Psoas muscle (tissue), 8 donors: ENCODE data around the gene IRAK3. TPM values are rescaled to one million over a fixed set of nuclear protein-coding genes. Genes with fewer than 3 reads are reported as not detected.
"Not testable (repeated sequence)": the region's sequence is repeated elsewhere in the genome, so short reads cannot be mapped to it uniquely, and the experiment has no call there.

Source experiments
- ATAC-seq, 4 donors: fragments of 200-7000 bp; cut with Tn5 transposase; one replicate each; pipeline ENCODE4 v1.9.1; 2020; ENCODE audit warnings: moderate library complexity in 3 of 4, mild to moderate bottlenecking in 2 of 4
- DNase-seq, 2 donors: peaks; one replicate each; pipeline ENCODE4 v3.0.0-alpha.2; 2020
- H3K27ac ChIP-seq: fragments of 200-600 bp; one replicate; pipeline ENCODE4 v1.8.0; 2022
- H3K27me3 ChIP-seq, 3 donors: fragments of 200-600 bp in 1 of 3; one replicate each; pipeline versions ENCODE4 v1.6.1 to v1.8.0; 2013 to 2022; ENCODE audit warnings: low read length in 2 of 3, mild to moderate bottlenecking in 2 of 3, moderate library complexity in 1 of 3; ENCODE audit not compliant: insufficient read depth in 3 of 3
- H3K36me3 ChIP-seq, 2 donors: fragments of 200-600 bp in 1 of 2; one replicate each; pipeline versions ENCODE4 v1.6.1 to v1.8.0; 2013 to 2022; ENCODE audit warnings: low read depth in 1 of 2, mild to moderate bottlenecking in 1 of 2, moderate library complexity in 1 of 2; ENCODE audit not compliant: insufficient read depth in 1 of 2
- H3K4me1 ChIP-seq: fragments of 200-600 bp; one replicate; pipeline ENCODE4 v1.8.0; 2022
- H3K4me3 ChIP-seq: fragments of 200-600 bp; one replicate; pipeline ENCODE4 v1.8.0; 2022; ENCODE audit warnings: mild to moderate bottlenecking
- H3K9me3 ChIP-seq: fragments of 200-600 bp; one replicate; pipeline ENCODE4 v1.8.0; 2022
- WGBS, 3 donors: extraction: QIAGEN DNeasy Blood & Tissue Kit; methylation state at CpG; one replicate each; pipeline versions ENCODE4 v1.1.6 to v1.1.7; 2013; 5-methylcytosine and 5-hydroxymethylcytosine counted together
- intact Hi-C, 2 donors: fragments of 100-400 bp; cut with DNase I; formaldehyde crosslinking; loops; one replicate each; pipeline versions ENCODE4 v1.11.0 to v1.14.2; 2022
- polyA plus RNA-seq, 3 donors: library from polyadenylated mRNA; stranded (reverse); fragments of 200-250 nt; gene quantifications; one replicate each; pipeline ENCODE4 v1.2.3, GENCODE V29; 2013
- total RNA-seq, 4 donors: library from RNA; stranded (reverse); fragmentation: NEBNext Ultra II Directional in 2 of 4; extraction: Animal tissue kit (Norgen Biotek cat#: 25700) in 2 of 4; gene quantifications; one replicate each; pipeline versions ENCODE4 v1.2.1 to v1.2.4, GENCODE V29; 2021 to 2023
- TF ChIP-seq, protein P1 (sequence below): fragments of 200-600 bp; IDR thresholded peaks from one replicate; pipeline ENCODE4 v1.8.0; 2022; ENCODE audit warnings: antibody characterized with exemption
- donor health status: healthy with polysubstance abuse.
- donor health status: DM: no; HTN: no; CAD: no; lungs with moderate emphysema.
- donor health status: Bipolar disorder and iron deficiency.
- donor health status: healthy.
- donor health status: DM: yes; HTN: yes; CAD: no.
- donor health status: DM: no; HTN: no; CAD: no.
- donor health status: DM: no; HTN: no; CAD: no.
- donor health status: DM: yes; HTN: yes; CAD: no.

The IRAK3 gene
- total and polyA plus RNA-seq, 7 donors: 0.97 to 4.0 (median 2.2) TPM

DNA sequence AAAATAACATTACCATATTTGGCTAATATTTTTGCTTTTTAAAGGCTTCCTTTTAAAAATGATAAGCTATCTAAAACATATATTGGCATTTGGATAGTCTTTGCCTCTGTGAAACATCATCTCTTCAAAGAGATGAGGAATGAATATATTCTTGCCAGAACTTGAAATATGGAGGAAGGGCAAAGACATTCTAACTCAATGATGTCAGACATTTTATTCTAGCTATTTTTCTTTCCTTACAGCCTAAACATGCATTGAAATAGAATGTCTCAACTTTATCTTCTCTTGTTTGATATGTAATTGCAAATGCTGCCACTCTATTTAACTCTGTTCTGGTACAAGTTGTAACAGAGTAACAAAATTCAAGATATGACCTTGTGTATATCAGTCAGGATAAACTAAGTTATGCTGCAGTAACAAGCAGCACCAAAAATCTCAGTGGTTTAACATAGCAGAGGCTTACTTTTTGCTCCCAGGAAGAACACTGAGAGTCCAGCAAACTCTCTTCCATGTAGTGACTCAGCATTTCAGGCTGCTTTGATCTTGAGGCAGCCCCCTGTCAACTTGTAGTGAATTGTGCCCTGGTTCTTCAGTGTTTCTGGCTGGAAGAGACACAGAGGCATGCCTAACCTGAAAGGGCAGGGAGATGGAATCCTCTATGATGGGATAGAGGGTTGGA, 11.0 kb downstream of the IRAK3 start:
- TF ChIP-seq, protein P1, sequence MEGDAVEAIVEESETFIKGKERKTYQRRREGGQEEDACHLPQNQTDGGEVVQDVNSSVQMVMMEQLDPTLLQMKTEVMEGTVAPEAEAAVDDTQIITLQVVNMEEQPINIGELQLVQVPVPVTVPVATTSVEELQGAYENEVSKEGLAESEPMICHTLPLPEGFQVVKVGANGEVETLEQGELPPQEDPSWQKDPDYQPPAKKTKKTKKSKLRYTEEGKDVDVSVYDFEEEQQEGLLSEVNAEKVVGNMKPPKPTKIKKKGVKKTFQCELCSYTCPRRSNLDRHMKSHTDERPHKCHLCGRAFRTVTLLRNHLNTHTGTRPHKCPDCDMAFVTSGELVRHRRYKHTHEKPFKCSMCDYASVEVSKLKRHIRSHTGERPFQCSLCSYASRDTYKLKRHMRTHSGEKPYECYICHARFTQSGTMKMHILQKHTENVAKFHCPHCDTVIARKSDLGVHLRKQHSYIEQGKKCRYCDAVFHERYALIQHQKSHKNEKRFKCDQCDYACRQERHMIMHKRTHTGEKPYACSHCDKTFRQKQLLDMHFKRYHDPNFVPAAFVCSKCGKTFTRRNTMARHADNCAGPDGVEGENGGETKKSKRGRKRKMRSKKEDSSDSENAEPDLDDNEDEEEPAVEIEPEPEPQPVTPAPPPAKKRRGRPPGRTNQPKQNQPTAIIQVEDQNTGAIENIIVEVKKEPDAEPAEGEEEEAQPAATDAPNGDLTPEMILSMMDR: no peak
- Histone ChIP-seq H3K36me3 (no peaks in the 10 kb centered on the region), H3K4me3 (no peak overlapping the region), H3K4me1 (no peaks in the 10 kb centered on the region), H3K27ac (no peak overlapping the region), H3K27me3 (peaks cover 0 to 9% (median 3%) of the 10 kb centered on the region in 3 donors), H3K9me3 (peaks cover 4% of the 10 kb centered on the region)
- intact Hi-C loops: no loop called here
- ATAC-seq (no peak), DNase-seq (no peak)

DNA sequence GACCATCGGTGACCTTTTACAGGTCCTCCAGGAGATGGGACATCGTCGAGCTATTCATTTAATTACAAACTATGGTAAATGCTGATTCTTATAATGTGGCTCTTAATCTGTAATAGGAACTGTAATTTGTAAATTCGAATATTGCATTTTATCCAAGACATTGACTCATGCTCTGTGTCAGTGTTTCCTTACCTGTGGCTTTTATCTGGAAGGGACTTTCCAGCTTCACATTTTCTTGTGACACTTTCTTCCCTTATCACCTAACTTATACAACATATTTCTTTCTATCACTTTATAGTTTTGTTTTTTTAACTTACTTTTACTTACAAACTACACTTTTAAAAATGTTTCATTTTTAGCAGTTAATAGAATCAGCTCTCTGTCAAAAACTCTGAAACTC, 14.8 kb downstream of the IRAK3 start:
- Histone ChIP-seq H3K9me3 (peaks cover 4% of the 10 kb centered on the region), H3K4me3 (no peak overlapping the region), H3K27me3 (peaks cover 0 to 4% (median 3%) of the 10 kb centered on the region in 3 donors), H3K27ac (no peak overlapping the region), H3K36me3 (no peaks in the 10 kb centered on the region), H3K4me1 (no peaks in the 10 kb centered on the region)
- TF ChIP-seq, protein P1: no peak
- intact Hi-C loops: no loop called here
- DNase-seq: no peak
- 86 to 90% (median 89%) methylated on average over 4 of the region's 4 CpGs for WGBS, 3 donors
- ATAC-seq: no peak

DNA sequence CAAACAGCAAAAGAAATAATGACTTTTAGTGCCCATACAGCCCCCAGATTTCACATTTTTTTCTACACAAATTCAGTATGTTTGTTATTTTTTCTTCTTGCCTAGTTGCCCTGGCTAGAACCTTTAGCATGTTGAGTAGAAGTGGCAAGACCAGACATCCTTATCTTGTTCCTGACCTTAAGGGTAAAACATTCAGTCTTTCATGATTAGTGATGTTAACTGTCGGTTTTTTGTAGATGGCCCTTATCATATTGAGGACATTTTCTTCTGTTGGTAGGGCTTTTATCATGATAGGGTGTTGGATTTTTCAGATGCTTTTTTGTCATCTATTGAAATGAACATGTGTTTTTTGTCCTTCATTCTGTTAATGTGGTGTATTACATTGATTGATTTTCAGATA, 17.1 kb downstream of the IRAK3 start:
- no peaks in the 10 kb centered on the region for H3K9me3 ChIP-seq
- H3K4me3 ChIP-seq: no peak overlapping the region
- no peak for DNase-seq
- ATAC-seq: no peak
- H3K27me3 ChIP-seq: peaks cover 0 to 3% (median 0%) of the 10 kb centered on the region in 3 donors
- H3K27ac ChIP-seq: no peak overlapping the region
- no peaks in the 10 kb centered on the region for H3K36me3 ChIP-seq
- TF ChIP-seq, protein P1: no peak
- no peaks in the 10 kb centered on the region for H3K4me1 ChIP-seq
- intact Hi-C loops: no loop called here
- 90 to 95% (median 93%) methylated on average over 1 of the region's 1 CpG for WGBS, 3 donors

DNA sequence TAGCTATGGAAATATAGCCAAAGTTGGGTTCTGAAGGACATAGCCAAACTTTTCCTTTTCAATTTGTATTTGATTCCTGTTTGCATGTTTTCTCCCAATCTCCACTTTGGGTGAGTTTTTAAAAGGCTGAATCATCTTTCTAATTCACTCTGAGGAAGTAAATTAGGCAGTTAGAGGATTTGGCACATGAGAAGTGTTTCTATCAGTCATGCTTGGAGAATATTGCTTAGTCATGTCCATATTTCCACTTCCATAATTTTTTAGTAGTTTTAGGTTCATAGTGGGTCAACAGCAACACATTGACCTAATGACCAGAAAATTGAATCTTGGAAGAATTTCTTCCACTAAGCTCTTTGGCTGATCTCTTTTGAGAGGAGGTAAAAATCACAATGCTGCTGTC, 21.8 kb downstream of the IRAK3 start:
- Histone ChIP-seq H3K27me3 (no peaks in the 10 kb centered on the region), H3K4me1 (no peaks in the 10 kb centered on the region), H3K9me3 (no peaks in the 10 kb centered on the region), H3K27ac (no peak overlapping the region), H3K36me3 (no peaks in the 10 kb centered on the region), H3K4me3 (no peak overlapping the region)
- ATAC-seq (no peak), DNase-seq (no peak)
- intact Hi-C loops: no loop called here
- TF ChIP-seq, protein P1: no peak

DNA sequence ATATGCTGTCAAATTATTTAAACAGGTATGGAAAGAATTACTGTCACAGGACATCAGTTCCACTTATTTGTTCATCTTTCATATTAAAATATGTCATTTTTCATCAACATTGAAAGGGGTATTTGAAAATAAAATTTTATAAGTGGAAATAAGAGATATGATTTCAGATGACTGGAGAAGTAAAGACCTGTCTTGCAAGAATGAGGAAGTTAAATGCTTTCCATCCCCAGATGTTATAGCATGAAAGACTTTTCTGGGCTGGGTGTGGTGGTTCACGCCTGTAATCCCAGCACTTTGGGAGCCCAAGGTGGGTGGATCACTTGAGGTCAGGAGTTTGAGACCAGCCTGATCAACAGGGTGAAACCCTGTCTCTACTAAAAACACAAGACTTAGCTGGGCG, 22.6 kb downstream of the IRAK3 start:
- ATAC-seq, DNase-seq, H3K4me1 ChIP-seq, intact Hi-C loops, H3K27ac ChIP-seq, H3K36me3 ChIP-seq, H3K27me3 ChIP-seq, H3K4me3 ChIP-seq, H3K9me3 ChIP-seq: not testable (repeated sequence)
- 90 to 100% (median 96%) methylated on average over 2 of the region's 2 CpGs for WGBS, 3 donors

DNA sequence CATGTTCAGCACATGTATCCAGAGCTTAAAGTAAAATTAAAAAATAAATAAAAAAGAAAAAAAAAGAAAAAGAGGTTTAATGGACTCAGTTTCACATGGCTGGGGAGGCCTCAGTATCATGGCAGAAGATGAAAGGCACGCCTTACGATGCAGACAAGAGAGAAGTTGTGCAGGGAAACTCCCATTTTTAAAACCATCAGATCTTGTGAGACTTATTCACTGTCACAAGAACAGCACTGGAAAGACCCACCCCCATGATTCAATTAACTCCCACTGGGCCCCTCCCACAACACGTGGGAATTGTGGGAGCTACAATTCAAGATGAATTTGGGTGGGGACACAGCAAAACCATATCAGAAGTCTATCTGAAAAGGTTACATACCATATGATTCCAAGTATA, 24.0 kb downstream of the IRAK3 start:
- H3K4me3 ChIP-seq, H3K27ac ChIP-seq, ATAC-seq, H3K36me3 ChIP-seq, H3K27me3 ChIP-seq, DNase-seq, H3K9me3 ChIP-seq, H3K4me1 ChIP-seq, intact Hi-C loops: not testable (repeated sequence)
- 85 to 90% (median 85%) methylated on average over 3 of the region's 3 CpGs for WGBS, 3 donors
